HUES48 (cell line): ENCODE results near the gene COL4A6.
A peak's percentile ranks its signal among the peaks of the same experiment; 100 is the strongest.

Experiments used
- H3K27ac ChIP-seq: one replicate; pipeline ENCODE4 v1.7.0; 2013; ENCODE audit warnings: low read depth, low read length, inconsistent platforms
- H3K27me3 ChIP-seq: 2 replicates; pipeline ENCODE4 v1.6.1; 2013; ENCODE audit warnings: mild to moderate bottlenecking, low read length; ENCODE audit not compliant: control insufficient read depth, insufficient read depth
- H3K36me3 ChIP-seq: 2 replicates; pipeline ENCODE4 v1.6.1; 2013; ENCODE audit warnings: low read length; ENCODE audit not compliant: control insufficient read depth, insufficient read depth
- H3K4me1 ChIP-seq: 2 replicates; pipeline ENCODE4 v1.6.1; 2013; ENCODE audit warnings: mild to moderate bottlenecking, low read length; ENCODE audit not compliant: control insufficient read depth, insufficient read depth
- H3K4me3 ChIP-seq: 2 replicates; pipeline ENCODE4 v1.5.1; 2013; ENCODE audit warnings: mild to moderate bottlenecking, low read depth, low read length
- H3K9ac ChIP-seq: 2 replicates; pipeline ENCODE4 v1.6.1; 2013; ENCODE audit warnings: mild to moderate bottlenecking, low read depth, low read length, moderate library complexity
- H3K9me3 ChIP-seq: 2 replicates; pipeline ENCODE4 v1.6.1; 2013; ENCODE audit warnings: low read length; ENCODE audit not compliant: control insufficient read depth, insufficient read depth

The COL4A6 gene

GRCh38 chrX:108304210-108304609 is 134.0 kb downstream of the COL4A6 start:
- Histone ChIP-seq H3K9ac (no peak overlapping the region), H3K4me1 (peaks cover 14% of the 10 kb centered on the region), H3K27me3 (no peaks in the 10 kb centered on the region), H3K27ac (no peak overlapping the region), H3K9me3 (no peaks in the 10 kb centered on the region), H3K4me3 (no peak overlapping the region), H3K36me3 (no peaks in the 10 kb centered on the region)

GRCh38 chrX:108303682-108304081 is 134.5 kb downstream of the COL4A6 start:
- H3K27me3 ChIP-seq, result no peaks in the 10 kb centered on the region
- no peak overlapping the region for H3K27ac ChIP-seq
- H3K4me1 ChIP-seq, result peaks cover 20% of the 10 kb centered on the region
- H3K9me3 ChIP-seq, result no peaks in the 10 kb centered on the region
- no peaks in the 10 kb centered on the region for H3K36me3 ChIP-seq
- no peak overlapping the region for H3K4me3 ChIP-seq
- no peak overlapping the region for H3K9ac ChIP-seq

- Histone ChIP-seq H3K27me3 (peaks cover 3% of the 10 kb centered on the region; the same call in 1 of the 2 replicates), H3K4me1 (peaks cover 18% of the 10 kb centered on the region), H3K9me3 (no peaks in the 10 kb centered on the region), H3K36me3 (no peaks in the 10 kb centered on the region), H3K9ac (no peak overlapping the region), H3K4me3 (no peak overlapping the region), H3K27ac (peak overlapping the region; percentile 26)
Measured at GRCh38 chrX:108299704-108300103, 138.5 kb downstream of the COL4A6 start.

GRCh38 chrX:108299101-108299591 is 139.1 kb downstream of the COL4A6 start:
- no peak overlapping the region for H3K9ac ChIP-seq
- H3K27me3 ChIP-seq, result peaks cover 3% of the 10 kb centered on the region; the same call in 1 of the 2 replicates
- H3K9me3 ChIP-seq, result no peaks in the 10 kb centered on the region
- H3K4me1 ChIP-seq, result peaks cover 14% of the 10 kb centered on the region
- no peak overlapping the region for H3K4me3 ChIP-seq
- H3K36me3 ChIP-seq, result no peaks in the 10 kb centered on the region
- peak overlapping the region; percentile 26 for H3K27ac ChIP-seq

- peaks cover 3% of the 10 kb centered on the region; the same call in 1 of the 2 replicates for H3K27me3 ChIP-seq
- peaks cover 14% of the 10 kb centered on the region for H3K4me1 ChIP-seq
- H3K9me3 ChIP-seq, result no peaks in the 10 kb centered on the region
- no peak overlapping the region for H3K9ac ChIP-seq
- H3K4me3 ChIP-seq, result no peak overlapping the region
- H3K36me3 ChIP-seq, result no peaks in the 10 kb centered on the region
- H3K27ac ChIP-seq, result no peak overlapping the region
Measured at GRCh38 chrX:108298165-108298602, 140.0 kb downstream of the COL4A6 start.

GRCh38 chrX:108297290-108297689 is 140.9 kb downstream of the COL4A6 start:
- H3K27me3 ChIP-seq, result peaks cover 3% of the 10 kb centered on the region; the same call in 1 of the 2 replicates
- H3K9ac ChIP-seq, result no peak overlapping the region
- no peaks in the 10 kb centered on the region for H3K36me3 ChIP-seq
- no peak overlapping the region for H3K27ac ChIP-seq
- no peak overlapping the region for H3K4me3 ChIP-seq
- H3K4me1 ChIP-seq, result peaks cover 14% of the 10 kb centered on the region
- peaks cover 4% of the 10 kb centered on the region; the same call in 1 of the 2 replicates for H3K9me3 ChIP-seq

- H3K4me1 ChIP-seq, result no peaks in the 10 kb centered on the region
- H3K36me3 ChIP-seq, result no peaks in the 10 kb centered on the region
- no peak overlapping the region for H3K9ac ChIP-seq
- no peak overlapping the region for H3K4me3 ChIP-seq
- H3K27ac ChIP-seq, result no peak overlapping the region
- no peaks in the 10 kb centered on the region for H3K27me3 ChIP-seq
- H3K9me3 ChIP-seq, result peaks cover 12% of the 10 kb centered on the region; the same call in 1 of the 2 replicates
Measured at GRCh38 chrX:108292053-108292452, 146.2 kb downstream of the COL4A6 start.

- no peaks in the 10 kb centered on the region for H3K27me3 ChIP-seq
- H3K4me3 ChIP-seq, result no peak overlapping the region
- H3K36me3 ChIP-seq, result no peaks in the 10 kb centered on the region
Measured at GRCh38 chrX:108285918-108286317, 152.3 kb downstream of the COL4A6 start.

GRCh38 chrX:108285356-108285755 is 152.9 kb downstream of the COL4A6 start:
- no peaks in the 10 kb centered on the region for H3K27me3 ChIP-seq
- H3K27ac ChIP-seq, result no peak overlapping the region
- no peaks in the 10 kb centered on the region for H3K4me1 ChIP-seq
- no peak overlapping the region for H3K9ac ChIP-seq
- no peaks in the 10 kb centered on the region for H3K36me3 ChIP-seq
- no peak overlapping the region for H3K4me3 ChIP-seq
- H3K9me3 ChIP-seq, result no peaks in the 10 kb centered on the region

More at GRCh38 chrX:108285918-108286317, 152.3 kb downstream of the COL4A6 start:
- Histone ChIP-seq H3K27ac (no peak overlapping the region), H3K9me3 (no peaks in the 10 kb centered on the region), H3K4me1 (no peaks in the 10 kb centered on the region), H3K9ac (no peak overlapping the region)

GRCh38 chrX:108275732-108276131 is 162.5 kb downstream of the COL4A6 start:
- Histone ChIP-seq H3K27ac (no peak overlapping the region), H3K9me3 (peaks cover 7% of the 10 kb centered on the region; the same call in 1 of the 2 replicates), H3K4me3 (no peak overlapping the region), H3K36me3 (no peaks in the 10 kb centered on the region), H3K4me1 (no peaks in the 10 kb centered on the region), H3K9ac (no peak overlapping the region), H3K27me3 (0 out of 2 replicates have a peak, but pooled peaks cover 4% of the 10 kb centered on the region)

- no peaks in the 10 kb centered on the region for H3K36me3 ChIP-seq
- no peak overlapping the region for H3K27ac ChIP-seq
- no peak overlapping the region for H3K4me3 ChIP-seq
Measured at GRCh38 chrX:108271397-108271787, 166.8 kb downstream of the COL4A6 start.

More at GRCh38 chrX:108271397-108271787, 166.8 kb downstream of the COL4A6 start:
- peaks cover 4% of the 10 kb centered on the region; the same call in 1 of the 2 replicates for H3K9me3 ChIP-seq
- no peaks in the 10 kb centered on the region for H3K4me1 ChIP-seq
- H3K27me3 ChIP-seq, result peaks cover 4% of the 10 kb centered on the region; the same call in 1 of the 2 replicates
- H3K9ac ChIP-seq, result no peak overlapping the region
